ENCODE measurements around the gene COL27A1.

COL27A1 gene

DNA sequence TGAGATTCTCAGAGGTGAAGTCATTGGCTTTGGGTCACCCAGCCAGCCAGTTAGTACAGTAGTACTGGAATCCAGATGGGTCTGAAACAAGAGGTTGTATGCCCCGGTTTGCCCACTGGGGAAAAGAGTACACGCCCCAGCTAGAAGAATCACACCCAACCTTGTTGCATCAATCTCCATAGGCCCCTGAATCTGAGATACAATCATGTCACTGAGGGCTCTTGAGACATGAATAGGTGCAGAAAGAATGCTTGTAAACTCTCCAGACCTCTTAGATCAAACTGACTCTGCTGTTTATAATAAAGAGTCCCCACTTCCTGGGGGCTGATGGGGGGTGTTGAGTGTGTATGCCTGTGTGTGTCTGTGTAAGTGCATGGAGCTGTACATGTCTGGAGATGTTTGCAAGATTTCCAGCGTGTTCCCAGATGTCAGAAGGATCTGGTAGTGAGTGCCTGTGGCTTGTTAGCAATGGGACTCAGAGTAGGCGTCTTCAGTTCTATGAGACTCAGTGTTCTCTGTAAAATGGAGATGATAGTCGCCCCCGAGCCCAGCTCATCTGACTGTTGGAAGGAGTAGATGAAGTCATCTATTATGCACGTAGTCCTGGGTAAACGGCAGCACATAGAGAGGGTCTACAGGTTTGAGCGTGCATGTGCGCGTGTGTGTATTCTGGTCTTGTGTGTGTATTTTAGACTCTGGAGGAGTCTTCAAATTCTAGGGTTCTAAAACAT, 48.2 kb downstream of the COL27A1 start:
- DNase-seq = peak in 4 of 56 donors; percentile 4 to 17 (median 12)

DNA sequence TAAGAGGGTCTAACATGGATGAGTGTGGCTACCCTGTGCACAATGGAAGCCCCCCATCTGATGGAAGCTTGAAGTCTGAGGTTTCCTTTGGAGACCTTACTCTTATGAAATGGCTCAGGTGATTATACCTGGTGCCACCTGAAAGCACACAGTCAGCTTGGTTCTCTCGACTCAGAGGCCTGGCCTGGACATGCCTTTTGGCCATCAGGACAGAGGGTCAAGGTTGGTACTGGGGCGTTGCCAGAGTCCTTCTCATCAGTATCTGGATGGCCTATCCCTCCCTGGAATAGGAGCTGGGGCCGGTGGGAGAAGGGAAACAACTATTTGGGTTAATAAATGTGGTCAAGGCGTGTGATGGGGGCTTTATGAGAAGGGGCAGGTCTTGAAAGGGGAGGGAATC, 48.9 kb downstream of the COL27A1 start:
- DNase-seq = no peak

DNA sequence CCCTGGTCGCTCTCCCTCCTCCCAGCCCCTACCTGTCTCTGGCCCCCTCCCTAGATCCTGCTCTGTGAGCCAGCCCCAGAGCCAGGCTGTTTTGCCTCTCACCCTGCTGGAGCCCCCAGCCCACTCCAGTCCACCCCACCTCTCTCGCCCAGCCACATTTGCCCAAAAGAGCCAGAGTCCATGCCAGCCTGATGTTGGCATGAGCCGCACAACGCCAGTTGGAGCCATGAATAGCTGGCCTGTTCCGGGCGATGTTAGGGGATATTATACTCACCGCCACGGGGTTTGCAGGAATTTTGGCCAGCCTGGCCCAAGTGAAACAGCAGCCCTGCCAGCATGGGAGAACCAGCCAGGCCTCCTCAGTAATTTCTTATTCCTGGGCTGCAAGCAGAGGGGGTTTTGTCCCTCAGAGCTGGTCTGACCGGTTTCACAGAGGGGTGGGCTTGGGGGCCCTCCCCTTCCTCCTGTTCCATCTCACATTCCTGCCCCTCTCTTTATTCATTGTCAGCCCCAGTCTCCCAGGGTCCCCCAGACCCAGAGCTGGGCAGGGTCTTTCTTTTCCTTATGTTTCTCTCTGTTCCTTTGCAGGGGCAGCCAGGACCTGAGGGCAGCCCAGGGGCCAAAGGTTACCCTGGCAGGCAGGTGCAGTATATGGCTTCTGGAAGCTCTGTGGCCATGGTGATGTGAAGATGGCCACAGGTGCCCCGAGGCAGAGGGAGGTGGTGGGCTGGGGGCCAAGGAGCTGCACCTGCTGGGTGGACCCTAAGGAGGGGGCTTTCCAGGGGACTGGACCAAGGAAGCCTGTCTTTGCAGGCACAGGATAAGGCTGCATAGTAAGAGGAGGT, 50.1 kb downstream of the COL27A1 start:
- DNase-seq = peak in 49 of 56 donors; percentile 12 to 79 (median 55)

DNA sequence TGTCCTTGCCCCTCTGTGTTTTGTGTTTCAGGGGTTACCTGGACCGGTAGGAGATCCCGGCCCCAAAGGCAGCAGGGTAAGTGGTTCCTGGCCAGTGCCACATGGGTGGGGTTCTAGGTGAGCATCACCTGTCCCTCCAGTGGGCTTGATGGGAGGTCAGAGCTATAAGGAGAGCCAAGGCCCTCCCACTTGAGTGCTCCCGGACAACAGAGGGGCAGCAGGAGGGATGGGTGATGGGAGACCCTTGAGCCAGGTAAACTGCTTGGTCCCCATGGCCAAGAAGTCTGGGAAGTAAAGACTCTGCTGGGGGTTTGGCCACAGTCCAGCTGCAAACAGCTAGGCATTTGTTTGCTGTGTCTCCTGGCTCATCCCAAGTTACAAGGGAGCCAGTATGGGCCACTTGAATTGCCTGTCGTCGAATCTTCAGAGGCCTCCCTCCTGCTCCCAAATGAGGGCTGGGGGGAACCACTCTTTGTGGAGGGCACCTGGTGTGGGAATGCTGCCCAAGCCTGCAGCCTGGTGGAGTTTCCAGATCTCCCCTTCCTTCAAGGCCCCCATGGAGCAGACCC, 51.0 kb downstream of the COL27A1 start:
- DNase-seq = peak in 2 of 56 donors; percentile 2 to 24

DNA sequence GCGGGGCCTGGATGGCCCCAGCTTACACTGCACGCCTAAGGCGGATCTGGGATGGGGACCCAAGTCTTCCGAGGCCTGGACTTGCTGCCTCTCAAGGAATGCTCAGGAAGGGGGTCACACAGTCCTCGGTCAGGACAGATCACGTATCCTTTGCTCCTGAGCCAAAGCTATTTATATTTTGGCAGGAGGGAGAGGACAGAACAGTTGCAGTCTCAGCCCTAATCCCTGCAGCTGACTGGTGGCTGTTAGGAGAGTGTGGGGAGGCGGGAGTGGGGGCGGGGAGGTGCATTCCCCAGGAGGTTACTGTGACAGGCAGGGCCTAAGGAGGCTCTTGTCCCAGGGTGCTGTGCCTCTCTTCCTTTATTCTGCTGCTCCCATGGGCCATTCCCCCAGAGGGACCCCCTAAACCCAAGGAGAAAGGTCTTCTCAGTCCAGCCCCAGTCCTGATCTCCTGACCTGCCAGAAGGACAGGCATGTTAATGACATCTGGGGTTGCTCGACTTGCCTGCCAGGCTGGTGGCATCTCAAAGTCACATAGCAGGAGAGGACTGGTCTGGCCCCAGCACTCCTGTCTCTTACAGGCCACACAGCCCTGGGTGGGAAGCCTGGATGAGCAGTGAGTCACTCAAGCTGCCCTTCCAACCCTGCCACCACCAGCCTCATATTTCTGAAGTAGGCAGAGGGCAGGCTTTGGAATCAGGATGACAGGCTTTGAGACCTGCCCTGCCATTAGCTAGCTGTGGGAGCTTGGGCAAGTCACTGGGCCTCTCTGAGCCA, 51.9 kb downstream of the COL27A1 start:
- DNase-seq = peak in 6 of 56 donors; percentile 4 to 23 (median 14)

DNA sequence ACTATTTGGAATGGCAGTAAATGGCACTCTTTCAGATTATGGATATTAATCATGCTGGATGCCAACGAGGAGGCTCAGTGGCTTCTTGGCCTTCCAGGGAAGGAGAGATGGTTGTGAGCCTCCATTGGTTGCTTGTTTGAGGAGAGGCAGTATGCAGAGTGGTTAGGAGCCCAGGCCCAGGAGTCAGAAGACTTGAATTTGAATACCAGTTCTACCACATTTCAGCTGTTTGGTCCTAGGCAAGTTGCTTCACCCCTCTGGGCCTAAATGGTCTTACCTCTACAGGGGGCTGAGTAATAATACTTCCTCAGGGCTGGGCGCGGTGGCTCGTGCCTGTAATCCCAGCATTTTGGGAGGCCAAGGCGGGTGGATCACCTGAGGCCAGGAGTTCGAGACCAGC, 52.5 kb downstream of the COL27A1 start:
- no peak for DNase-seq

DNA sequence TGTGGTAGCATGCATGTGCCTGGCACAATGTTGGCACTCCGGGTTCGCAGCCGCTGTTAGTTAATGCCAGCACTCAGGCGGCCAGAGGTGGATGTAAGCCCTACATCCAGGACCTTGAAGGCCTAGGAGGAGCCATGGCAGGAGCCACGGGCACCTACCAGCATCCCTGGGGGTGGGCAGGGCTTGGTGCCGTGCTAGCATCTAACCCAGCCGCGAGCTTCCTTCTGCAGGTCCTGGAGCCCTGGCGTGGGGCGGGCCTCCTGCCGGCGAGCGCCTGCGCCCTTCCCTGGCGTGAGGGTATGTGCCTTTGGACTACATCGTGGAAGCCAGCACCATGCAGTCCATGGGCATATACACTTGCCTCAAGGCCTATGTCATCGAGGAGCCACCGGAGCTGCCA, 53.8 kb downstream of the COL27A1 start:
- DNase-seq = no peak

DNA sequence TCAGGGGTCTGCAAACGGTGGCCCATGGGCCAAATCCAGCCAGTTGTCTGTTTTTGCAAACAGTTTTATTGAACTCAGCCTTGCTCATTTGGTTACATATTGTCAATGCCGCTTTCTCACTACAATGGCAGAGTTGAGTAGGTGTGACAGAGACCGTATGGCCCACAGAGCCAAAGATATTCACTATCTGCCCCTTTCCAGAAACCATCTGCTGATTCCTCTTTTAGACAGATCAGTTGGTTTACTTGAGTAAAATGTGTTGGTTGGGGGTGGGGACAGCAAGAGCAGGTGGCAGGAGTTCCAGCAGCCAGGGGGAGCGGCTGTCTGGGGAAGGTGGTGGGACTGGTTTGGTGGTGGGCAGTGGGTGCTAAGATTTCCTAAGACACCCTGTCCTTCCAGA, 54.8 kb downstream of the COL27A1 start:
- DNase-seq = no peak

DNA sequence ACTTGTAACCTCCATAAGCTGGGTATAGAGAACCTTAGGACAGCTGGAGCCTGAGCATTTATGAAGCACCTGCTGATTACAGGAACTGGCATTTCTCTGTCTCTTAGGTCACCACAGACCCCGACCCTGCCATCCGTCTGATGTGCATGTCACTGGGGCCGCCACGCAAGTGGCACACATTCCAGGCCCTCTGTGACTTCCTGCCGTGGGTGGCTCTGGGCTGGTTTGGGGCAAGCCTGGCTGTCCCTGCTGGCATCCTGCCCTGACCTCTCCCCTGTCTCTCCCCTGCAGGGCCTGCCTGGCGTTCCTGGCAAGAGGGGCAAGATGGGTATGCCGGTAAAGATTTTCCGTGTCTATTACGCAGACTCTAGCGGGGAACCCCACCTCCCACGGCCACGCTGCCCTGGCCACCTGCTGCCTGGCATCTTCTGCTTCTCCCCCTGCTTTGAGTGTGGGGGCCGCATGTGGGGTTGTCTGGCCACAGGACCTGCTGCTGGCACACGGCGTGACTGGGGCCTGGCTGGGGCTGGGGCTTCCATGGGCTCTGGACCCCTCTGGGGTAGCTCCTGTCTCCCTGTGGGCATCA, 55.4 kb downstream of the COL27A1 start:
- no peak for DNase-seq

DNA sequence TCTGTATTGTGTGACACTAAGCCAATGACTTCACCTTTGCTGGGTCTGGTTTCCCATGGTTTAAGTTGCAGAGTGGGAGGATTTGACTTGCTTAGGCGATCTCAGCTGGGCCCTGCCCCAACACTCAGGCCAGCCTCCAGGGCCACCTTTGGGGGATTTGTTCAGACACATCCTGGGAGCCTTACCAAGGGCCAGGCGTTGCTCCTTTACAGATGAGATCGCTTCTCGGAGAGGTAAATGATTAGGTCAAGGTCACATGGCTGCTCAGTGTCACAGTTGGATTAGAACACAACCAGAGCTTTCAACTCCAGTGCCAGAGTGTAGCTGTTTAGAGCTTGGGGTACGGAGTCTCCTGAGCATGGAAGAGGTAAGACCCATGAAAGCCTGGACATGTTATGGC, 57.5 kb downstream of the COL27A1 start:
- no peak for DNase-seq

DNA sequence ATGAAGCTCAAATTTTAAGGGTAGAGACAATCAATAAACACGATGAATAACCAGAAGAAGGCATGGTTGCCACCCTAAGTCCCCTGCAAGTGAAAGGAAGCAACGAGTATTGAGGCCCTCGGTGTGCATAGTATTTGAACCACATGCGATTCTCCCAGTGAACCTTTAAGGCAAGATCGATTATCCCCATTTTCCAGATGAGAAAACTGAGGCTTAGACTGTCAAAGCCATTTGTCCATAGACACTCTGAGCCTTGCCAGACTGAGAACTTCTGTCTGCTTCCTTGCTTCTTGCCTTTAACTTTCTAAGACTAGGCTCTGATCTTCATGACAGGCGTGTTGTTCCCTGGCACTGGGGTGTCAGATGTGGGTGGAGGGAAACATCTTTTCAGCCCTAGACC, 58.2 kb downstream of the COL27A1 start:
- no peak for DNase-seq

DNA sequence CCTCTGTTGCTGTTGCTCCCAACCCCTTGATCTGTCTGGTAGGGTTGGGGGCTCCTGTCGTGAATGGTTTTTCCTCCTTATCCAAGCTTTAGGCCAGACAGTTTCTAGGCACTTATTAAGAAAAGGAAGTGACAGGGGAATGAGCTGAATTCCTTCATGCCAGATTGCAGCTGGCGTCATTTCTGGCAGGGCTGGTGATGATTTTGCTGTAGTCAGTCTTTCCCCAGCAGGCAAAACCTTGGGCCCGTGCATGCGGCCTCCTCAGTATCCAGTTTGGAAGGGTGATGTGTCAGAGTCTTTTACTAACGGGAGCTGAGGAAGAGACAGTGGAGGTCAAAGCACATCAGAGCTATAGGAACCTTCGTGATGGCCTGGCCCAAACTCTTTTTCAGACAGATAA, 58.8 kb downstream of the COL27A1 start:
- no peak for DNase-seq

DNA sequence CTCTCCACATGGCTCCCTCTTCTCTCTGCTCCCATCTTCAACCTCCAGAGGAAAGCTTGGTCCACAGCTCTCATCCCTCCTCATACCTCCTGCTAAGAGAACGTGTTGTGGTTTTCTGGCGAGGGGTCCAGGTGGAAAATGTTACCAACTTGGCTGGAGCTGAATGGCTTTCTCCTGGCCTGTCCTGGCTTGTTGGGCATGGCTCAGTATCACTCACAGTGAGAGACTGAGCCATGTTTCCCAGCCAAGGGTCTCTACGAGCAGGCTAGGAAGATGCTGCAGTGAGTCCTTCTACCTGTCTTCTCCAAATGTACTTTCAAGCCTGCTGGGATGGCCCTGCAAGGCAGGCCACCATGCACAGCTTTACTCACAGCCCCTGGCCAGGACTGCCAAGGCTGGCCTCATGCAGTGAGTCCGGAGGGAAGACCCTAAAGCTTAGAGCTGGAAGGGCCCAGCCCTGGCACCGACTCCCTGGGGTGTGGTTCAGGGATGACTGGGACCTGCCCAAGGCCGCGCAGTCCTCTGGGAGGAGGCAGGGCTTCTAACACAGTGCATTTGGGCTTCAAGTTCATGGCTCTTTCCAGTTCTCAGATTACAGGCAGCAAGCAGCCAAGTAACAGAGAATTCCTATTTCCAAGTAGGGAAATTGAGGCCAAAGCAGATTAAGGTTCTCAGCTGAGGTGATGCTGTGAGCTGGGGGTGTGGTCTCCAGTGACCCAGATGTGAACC, 59.5 kb downstream of the COL27A1 start:
- DNase-seq = no peak

DNA sequence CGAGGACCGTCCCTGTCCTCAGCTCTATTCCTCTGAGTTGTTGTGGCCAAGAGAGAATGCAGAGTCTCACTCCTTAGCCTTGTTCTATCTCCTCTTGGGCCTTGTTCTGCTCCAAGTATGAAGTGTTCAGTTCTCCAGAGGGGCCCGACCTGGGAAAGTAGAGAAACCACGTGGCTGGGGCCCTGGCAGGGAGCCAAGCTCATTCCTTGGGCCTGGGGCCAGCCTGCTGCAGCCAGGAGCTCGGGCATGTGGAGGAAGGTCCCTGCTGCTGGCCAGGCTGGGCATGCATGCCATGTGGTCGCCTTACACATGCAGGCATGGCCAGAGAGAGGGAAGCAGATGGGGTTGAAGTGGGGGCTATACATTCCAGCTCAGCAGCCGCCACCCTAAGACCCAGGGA, 60.7 kb downstream of the COL27A1 start:
- DNase-seq = peak in 36 of 56 donors; percentile 7 to 72 (median 30)

DNA sequence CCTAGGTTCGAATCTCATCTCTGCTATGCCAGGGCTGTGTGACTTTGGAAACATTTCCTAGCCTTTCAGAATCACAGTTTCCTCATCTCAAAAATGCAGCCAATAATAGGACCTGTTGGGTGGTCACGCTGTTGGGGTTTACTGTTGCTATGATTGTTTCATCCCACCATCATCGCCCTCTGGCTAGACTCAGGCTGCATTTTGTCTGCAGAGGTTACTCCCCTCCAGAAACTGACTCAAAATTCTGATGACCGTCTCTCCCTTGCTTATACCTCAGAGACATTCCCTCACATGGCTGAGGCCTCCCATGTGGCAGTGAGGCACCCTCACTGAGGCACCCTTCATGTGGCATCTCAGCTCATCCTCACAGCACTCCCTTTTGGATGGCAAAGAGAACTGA, 61.6 kb downstream of the COL27A1 start:
- no peak for DNase-seq

DNA sequence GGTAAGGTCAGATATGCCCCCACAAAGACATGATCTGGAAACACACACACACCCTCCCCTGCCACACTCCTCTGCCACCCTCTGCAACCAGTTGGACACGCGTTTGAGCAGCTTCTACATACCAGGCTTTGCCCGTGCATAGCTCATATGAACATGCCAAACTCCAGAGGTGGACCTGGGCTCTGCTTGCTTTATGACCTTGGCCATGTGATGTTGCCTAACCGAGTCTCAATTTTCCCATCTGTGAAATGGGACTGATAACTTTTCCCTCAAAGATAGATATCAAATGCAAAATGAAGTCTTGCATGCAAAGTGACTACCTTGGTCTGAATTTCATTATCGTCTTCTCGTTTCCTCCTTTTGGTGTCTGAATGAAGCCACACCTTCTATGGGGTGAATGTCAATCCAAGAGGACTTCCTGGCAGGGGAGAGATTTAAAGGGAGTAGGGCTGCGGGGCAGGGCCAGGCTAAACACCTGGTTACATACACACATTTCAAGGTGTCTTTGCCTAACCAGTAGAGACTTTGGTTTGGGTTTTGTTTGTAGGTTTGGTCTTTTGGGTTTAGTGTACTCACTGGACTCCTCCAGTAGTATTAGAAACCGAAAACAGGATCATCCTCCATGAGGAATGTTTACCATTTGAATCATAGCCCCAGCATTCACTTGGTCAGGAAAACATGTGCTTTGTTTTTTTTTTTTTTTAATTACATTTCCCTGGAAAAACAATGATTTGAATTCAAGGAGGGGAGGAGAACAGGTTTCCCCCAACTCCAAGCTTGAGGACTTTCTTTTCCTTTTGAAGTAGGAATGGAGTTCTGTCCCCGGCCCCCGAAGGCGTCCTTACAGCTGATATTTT, 63.2 kb downstream of the COL27A1 start:
- DNase-seq = no peak

DNA sequence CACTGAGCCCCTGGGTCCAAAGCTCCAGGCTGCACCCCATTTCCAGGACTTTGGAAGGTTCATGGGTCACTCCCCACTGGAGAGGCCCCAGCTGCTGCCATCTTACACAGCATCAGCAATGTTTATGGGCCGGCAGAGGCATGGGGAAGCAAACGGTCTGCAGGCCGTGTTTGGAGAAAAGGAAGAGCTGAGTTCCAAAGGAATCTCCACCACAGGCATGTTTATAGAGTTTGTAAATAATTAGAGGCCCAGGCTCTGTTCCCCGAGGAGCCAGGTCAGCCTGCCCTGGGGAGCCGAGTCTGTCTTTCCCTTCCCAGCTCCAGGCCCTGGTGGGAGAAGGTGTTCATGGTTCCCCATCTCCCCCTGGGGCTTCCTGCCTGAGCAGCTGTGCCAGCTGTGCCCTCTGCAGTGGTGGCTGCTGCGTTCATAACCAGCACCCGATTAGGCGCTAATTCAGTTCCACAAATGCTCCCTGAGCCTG, 64.8 kb downstream of the COL27A1 start:
- no peak for DNase-seq

DNA sequence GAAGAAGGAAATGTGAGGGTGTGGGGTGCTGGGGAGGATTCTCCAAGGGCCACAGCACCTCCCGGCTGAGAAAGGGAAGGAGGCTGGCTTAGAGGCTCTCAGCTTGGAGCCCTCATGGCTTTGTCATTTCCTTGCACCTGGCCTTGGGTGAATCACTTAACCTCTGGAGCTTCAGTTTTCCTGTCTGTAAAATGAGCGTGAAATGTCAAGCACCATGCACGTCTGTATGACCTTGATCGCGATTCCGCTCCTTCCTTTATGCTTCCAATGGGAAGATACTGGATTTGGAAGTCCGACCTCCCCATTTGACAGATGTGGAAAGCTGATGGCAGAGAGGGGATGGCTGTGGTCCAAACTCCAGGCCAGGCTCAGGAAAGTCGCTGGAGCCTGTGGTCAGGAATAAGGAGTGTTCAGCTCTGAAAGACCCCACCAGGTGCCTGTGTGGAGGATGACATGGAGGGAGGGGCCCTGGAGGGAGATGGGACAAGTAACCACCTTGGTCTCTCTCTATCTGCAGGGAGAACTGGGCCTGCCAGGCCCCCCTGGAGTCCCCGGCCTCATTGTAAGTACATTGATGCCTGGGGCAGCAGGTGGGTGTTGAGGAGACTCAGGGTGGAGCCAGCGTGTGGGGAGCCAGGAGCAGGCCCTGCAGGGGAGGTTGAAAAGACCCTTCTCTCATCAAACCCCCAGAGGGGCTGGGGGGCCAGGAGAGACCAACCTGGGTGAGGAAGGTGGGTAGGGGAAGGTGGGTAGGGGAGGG, 66.5 kb downstream of the COL27A1 start:
- DNase-seq = no peak

Measured in amygdala (tissue), 56 donors.